ENCODE measurements around the gene C22orf15.

C22orf15 gene

DNA sequence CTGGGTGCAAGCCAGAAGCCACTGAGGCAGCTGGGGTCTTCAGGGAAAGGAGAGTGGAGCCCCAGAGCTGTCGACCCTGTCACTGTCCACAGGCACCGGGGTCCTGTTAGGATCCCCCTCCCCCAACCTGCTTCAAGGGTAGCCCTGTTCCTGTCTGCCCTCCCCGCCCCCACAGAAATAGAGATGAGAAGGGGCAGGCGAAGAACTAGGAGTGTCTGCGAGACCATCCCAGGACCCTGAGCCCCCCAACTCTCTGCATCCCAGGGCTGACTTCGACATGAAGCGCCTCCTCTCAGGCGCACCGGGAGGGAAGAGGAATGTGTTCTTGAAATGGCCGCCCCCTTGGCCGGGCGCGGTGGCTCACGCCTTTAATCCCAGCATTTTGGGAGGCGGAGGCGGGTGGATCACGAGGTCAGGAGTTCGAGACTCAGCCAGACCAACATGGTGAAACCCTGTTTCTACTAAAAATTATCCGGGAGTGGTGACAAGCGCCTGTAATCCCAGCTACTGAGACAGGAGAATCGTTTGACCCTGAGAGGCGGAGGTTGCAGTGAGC lies 11.3 kb upstream of the C22orf15 start:
- DNase-seq = no peak

- no peak for DNase-seq
Measured at GRCh38 chr22:23752090-23752691, 10.6 kb upstream of the C22orf15 start.

DNA sequence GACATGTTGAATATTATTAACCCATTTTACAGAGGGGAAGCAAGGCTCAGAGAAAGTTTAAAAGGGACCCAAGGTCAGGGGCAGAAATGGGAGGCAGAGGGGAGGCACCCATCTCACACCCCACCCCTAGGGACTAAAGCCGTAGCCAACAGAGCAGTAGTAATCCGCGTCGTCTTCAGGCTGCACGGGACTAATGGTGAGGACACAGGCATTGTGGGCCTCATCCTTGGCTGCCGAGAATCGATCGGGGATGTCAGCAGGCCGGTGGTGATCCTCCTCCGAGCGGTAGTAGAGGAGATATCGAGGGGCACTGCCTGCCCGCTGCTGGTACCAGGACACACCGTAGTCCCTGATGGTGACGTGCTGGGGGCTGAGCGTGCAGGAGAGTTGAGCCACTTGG lies 10.0 kb upstream of the C22orf15 start:
- no peak for DNase-seq

GRCh38 chr22:23753385-23753784 lies 9.4 kb upstream of the C22orf15 start:
- DNase-seq = no peak

DNA sequence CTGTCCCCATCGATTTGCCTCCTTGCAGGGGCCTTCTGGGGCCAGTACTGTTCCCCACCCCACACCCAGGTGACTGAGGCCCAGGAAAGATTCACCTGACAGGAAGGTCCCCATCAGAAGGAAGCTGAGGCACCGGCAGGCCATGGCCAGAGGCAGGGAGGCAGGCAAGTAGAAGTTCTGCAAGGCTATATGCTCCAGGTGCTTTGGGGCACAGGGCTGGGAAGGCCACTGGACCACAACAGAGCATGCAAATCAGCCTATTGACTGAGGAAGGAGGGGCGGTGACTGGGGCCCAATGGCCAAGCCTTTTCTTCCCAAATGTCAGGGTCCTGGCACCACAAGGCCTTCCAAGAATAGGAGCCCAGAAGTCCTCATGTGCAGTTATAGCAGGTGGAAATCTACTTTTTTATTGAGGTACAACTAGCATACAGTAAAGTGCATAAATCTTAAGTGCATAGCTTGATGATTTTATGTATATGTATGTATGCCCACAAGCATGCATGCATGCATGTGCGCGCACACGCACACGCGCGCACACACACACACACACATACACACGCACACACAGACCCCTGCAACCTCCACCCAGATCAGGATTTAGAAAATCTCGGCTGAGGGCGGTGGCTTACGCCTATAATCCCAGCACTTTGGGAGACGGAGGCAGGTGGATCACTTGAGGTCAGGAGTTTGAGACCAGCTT lies 8.4 kb upstream of the C22orf15 start, which contains the start of gene VPREB3:
TSS of gene VPREB3 (minus strand) at position 206 of the 700 bp plus-strand sequence. CDS start at position 144, 62 bp downstream.
- no peak for DNase-seq

- DNase-seq = no peak
Measured at GRCh38 chr22:23754980-23755636, 7.7 kb upstream of the C22orf15 start.

DNA sequence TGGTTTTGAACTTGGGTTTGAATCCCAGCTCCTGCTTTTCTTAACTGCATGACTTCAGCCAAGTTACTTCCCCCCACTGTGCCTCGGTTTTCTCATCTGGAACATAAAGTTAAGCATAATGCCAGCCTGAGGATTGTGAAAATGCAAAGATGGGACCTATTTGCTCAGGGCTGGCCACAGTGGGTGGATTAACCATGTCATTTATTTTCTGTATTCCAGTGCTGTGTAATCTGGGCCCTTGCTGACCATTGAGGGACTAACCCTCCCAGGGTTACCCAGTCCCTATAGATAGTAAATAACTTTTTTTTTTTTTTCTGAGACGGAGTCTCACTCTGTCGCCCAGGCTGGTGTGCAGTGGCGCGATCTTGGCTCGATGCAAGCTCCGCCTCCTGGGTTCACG lies 7.1 kb upstream of the C22orf15 start:
- no peak for DNase-seq

GRCh38 chr22:23756891-23757290 lies 5.9 kb upstream of the C22orf15 start:
- no peak for DNase-seq

DNA sequence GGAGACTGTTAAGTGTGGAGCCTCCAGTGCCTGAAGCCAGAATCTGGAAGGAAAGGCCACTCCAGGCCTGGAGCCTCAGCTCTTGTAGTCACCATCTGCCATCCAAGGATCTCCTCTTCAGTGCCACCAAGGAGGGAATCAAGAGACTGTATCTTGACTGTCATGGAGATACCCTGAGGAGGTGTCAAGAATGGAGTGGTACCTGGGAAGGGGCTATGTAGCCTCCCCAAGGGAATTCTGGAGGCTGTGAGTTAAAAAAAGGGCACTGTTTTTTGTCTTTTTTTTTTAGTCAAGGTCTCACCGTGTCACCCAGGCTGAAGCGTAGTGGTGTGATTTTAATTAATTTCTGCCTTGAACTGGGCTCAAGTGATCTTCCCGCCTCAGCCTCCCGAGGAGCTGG lies 3.2 kb upstream of the C22orf15 start:
- no peak for DNase-seq

DNA sequence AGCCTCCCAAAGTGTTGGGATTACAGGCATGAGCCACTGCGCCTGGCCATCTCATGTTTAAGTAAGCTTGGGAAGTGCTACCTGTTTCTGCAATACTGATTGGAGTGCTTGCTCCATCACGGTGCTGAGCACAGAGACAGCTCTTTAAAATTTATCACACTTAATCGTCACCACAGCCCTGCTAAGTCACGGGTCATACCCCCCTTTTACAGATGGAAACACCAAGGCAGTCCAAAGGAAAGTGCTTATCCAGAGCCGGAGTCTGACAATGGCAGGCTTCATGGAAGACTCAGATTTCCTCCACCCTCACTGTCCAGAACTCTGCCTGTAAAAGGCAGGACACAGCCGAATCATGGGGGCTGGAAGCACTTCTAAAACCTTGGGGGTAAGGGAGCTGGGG lies 2.7 kb upstream of the C22orf15 start:
- DNase-seq = no peak

DNA sequence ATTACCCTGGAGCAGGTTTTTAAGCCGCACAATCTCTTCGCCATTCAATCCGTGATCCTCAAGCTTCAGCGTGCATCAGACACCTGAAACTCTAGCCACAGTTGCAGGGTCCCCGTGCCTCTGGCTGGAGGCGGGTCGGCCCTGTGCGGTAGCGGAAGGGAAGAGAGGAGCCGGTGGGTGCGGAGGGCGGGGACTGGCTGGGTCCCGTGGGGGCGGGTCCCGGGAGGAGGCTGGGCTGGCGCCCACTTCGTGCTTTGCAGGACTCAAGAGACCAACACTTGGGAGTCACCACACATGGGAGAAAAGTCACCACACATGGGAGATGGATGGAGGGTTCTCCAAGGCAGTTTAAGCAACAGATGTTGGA lies 772 bp downstream of the C22orf15 start:
- DNase-seq = peak; percentile 38 to 40

DNA sequence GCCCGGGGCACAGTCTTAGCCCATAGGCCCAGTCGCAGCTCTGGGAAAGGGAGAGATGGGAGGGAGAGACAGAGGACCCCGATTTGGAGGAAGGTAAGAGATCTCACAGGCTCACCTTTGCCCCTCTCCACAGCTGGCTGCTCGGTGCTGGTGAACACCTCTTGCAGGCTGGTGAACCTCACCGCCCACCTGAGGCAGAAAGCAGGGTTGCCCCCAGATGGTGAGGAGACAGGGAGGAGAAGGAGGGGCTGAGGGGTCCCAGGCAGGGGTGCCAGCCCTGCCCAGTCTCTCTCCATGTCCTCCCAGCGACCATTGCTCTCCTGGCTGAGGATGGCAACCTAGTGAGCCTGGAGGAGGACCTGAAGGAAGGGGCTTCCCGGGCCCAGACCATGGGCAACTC lies 1.2 kb downstream of the C22orf15 start:
- DNase-seq = no peak

DNA sequence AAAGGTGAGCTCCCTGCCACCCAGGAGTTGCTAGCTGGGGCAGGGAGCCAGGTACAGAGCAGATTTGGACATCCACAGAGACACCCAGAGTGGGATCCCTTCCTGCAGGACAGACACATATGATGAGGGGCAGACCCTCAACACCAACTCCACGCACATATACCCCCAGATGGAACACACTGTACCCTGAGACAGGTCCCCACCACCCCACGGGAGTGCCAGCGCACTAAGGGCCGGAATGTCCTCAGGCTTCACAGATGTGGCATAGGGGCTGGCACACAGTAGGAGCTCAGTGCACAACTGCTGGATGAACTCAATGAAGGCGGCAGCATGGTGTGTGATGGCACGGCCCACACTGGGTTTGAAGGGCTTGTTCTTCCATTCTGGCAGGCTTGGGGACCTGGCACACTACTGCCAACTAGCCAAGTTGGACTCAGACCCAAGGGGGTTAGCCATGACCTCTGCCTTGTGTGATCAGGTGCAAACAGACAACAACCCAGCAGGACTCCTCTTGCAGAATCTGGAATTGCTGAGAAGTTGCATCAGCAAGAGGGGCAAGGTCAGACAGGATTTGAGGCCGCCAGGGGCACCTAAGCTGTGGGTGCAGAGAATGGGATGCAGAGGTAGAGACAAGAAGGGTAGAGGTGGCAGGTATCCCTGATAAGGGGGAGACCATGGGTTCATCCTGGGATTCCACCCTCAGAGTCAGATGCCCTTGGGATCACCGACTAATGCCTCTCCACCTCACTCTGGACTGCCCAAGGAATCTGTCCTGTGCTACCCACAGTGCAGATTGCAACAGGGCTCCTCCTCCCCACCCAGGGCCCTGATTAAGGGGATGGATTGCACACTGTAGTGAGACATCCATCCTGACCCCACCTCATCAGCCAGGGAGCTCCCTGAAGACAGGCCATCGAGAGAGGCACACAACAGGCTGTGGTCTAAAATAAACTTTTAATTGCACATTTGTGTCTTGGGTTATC lies 2.4 kb downstream of the C22orf15 start:
- DNase-seq = no peak

GRCh38 chr22:23767303-23767672 lies 4.5 kb downstream of the C22orf15 start:
- DNase-seq = no peak

DNA sequence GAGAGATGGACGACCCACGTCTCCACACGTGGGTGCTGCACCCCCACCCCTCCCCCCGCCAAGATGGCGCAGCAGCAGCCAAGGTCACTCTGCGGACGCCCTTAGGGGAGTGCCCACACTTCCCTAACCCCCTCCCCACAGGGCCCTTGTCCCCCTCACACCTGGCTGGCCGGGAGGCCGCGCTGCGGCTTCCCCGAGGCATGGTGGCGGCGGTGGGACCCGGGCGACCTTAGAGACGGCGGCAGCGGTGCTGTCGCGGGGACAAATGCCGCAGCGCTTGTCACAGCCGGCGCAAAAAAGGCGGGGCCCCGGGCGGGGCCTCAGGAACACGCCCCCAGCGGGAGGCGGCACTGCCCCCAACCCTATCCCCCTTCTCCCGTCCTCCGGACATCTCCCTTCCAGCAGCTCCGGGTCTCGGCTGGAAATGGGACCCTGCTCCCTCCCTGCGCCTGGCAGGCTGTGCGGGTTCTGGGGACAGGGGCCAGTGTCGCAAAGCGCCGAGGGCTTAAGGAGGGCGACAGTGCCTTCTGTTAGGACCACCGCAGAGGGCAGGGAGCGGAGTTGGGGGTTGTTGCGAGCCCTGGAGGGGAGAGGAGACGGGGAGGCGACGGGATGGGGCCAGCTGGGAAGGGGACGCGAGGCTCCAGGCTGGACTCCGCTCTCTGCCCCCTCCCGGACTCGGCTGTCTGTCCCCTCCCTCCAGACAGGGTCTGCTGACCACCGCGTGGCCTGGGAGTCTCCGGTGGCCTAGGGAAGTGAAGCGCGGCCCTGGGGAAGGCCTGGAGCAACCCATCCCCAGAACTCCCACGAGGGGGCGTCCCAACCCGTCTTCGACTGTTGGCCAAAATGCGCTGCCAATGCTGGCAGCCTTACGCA lies 5.1 kb downstream of the C22orf15 start, which contains the start of gene CHCHD10:
TSS of gene CHCHD10 (minus strand) at position 300 of the 876 bp plus-strand sequence. CDS start at position 202, 98 bp downstream.
- DNase-seq = peak; percentile 61 to 64

GRCh38 chr22:23769321-23769965 lies 6.7 kb downstream of the C22orf15 start:
- no peak for DNase-seq

DNA sequence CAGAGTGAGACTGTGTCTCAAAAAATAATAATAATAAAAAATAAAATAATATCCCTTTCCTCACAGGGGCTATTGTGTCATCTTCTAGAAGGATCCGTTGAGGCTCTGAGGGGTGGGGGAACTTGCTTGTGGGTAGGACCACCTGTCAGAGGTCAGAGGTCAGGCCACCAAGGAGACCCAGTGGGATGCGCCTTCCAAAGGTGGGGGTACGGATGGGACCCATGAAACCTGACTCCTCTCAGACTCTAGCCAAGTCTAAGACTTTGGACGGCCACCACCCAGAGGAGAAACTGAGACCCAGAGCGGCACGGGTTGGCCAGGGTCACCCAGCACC lies 9.5 kb downstream of the C22orf15 start:
- no peak for DNase-seq

- peak; percentile 45 to 46 for DNase-seq
Measured at GRCh38 chr22:23772649-23773473, 10.1 kb downstream of the C22orf15 start, which contains the start of gene MMP11. Gene MMP11, plus strand, starts transcription at chr22:23772849. Its CDS starts 22 bp downstream, at chr22:23772871.

GRCh38 chr22:23773483-23774113 lies 10.8 kb downstream of the C22orf15 start:
- no peak for DNase-seq
